A549 (cell line): ENCODE results near the gene XRCC3. TPM values are rescaled to one million over a fixed set of nuclear protein-coding genes. Genes with fewer than 3 reads are reported as not detected.

Experiments
- ATAC-seq, 2 experiments: fragments of 200-7000 bp in 1 of 2; fragments of >200 bp in 1 of 2; cut with Nextera tagmentation in 1 of 2; cut with Tn5 transposase in 1 of 2; 3 replicates each; pipeline versions ENCODE4 v1.8.0 to v1.9.1; 2018 to 2020; ENCODE audit warnings: mild to moderate bottlenecking in 1 of 2, moderate library complexity in 1 of 2
- CTCF ChIA-PET: fragments of 300-600 bp; sonication (Branson Sonifier 250); formaldehyde crosslinking; extraction: SDS; loops from one replicate; lab custom pipeline; 2021; ENCODE audit warnings: antibody characterized with exemption, inconsistent platforms; lab: Yijun Ruan, JAX
- POLR2A ChIA-PET: fragments of 350-600 bp; formaldehyde crosslinking; extraction: SDS; loops from one replicate; lab custom pipeline; 2021; ENCODE audit warnings: antibody characterized with exemption, inconsistent platforms; lab: Yijun Ruan, JAX
- DNase-seq, 2 experiments: peaks; one replicate each; pipeline versions ENCODE4 v3.0.0 to v3.0.0-alpha.2; 2011 to 2016; ENCODE audit warnings: low read depth in 1 of 2, low spot score in 1 of 2
- FAIRE-seq: peaks from 2 replicates; lab custom pipeline; 2011; peaks lifted over from hg19 to GRCh38; lab: Jason Lieb, UNC
- H3K27ac ChIP-seq, 2 experiments: fragments of >200 bp; sonication (Bioruptor Twin); formaldehyde crosslinking; 3 replicates each; pipeline ENCODE4 v1.5.1; 2016 to 2017
- H3K4me1 ChIP-seq: fragments of >200 bp; sonication (Bioruptor Twin); formaldehyde crosslinking; 3 replicates; pipeline ENCODE4 v1.6.1; 2016
- H3K4me2 ChIP-seq: fragments of >200 bp; sonication (Bioruptor Twin); formaldehyde crosslinking; 3 replicates; pipeline ENCODE4 v1.6.1; 2016
- H3K4me3 ChIP-seq: fragments of >200 bp; sonication (Bioruptor Twin); formaldehyde crosslinking; 3 replicates; pipeline ENCODE4 v1.5.1; 2016
- H3K9me3 ChIP-seq: fragments of >200 bp; sonication (Bioruptor Twin); formaldehyde crosslinking; 3 replicates; pipeline ENCODE4 v1.6.1; 2016
- BHLHE40 ChIP-seq: IDR thresholded peaks from 2 replicates; pipeline ENCODE4 v1.6.1; 2012; ENCODE audit warnings: low read depth, low read length, inconsistent platforms
- CHD4 ChIP-seq: fragments of 200-600 bp; sonication (generic); IDR thresholded peaks from 2 replicates; pipeline ENCODE4 v1.6.1; 2016; ENCODE audit warnings: antibody characterized with exemption, mild to moderate bottlenecking, borderline replicate concordance
- EHMT2 ChIP-seq: fragments of 200-600 bp; sonication (generic); IDR thresholded peaks from 2 replicates; pipeline ENCODE4 v1.6.1; 2016; ENCODE audit warnings: antibody characterized with exemption, low read depth, mild to moderate bottlenecking, moderate library complexity
- ELK1 ChIP-seq: fragments of 150-350 bp; IDR thresholded peaks from 2 replicates; pipeline ENCODE4 v1.6.1; 2014; ENCODE audit warnings: low read depth, mild to moderate bottlenecking, low read length
- EP300 ChIP-seq, 2 experiments: fragments of >200 bp; sonication (Bioruptor Twin); formaldehyde crosslinking; IDR thresholded peaks; 2 replicates in 1 of 2; 3 replicates in 1 of 2; pipeline ENCODE4 v1.6.1; 2016 to 2017
- ESRRA ChIP-seq: fragments of 150-350 bp; IDR thresholded peaks from 2 replicates; pipeline ENCODE4 v1.6.1; 2014; ENCODE audit warnings: mild to moderate bottlenecking, low read length, borderline replicate concordance
- FOSB ChIP-seq: fragments of 250-450 bp; sonication (Bioruptor Pico); IDR thresholded peaks from 2 replicates; pipeline ENCODE4 v1.5.0; 2020; ENCODE audit warnings: mild to moderate bottlenecking, moderate library complexity
- GATA3 ChIP-seq: IDR thresholded peaks from 2 replicates; pipeline ENCODE4 v1.6.1; 2012; ENCODE audit warnings: borderline replicate concordance
- HEYL ChIP-seq: fragments of 250-450 bp; sonication (Bioruptor Pico); IDR thresholded peaks from 2 replicates; pipeline ENCODE4 v1.8.0; 2021; ENCODE audit warnings: mild to moderate bottlenecking, moderate library complexity
- HMGXB4 ChIP-seq: fragments of 250-450 bp; sonication (Bioruptor Pico); IDR thresholded peaks from 2 replicates; pipeline ENCODE4 v1.5.0; 2021; ENCODE audit warnings: mild to moderate bottlenecking, moderate library complexity, borderline replicate concordance
- HOXA7 ChIP-seq: fragments of 250-450 bp; sonication (Bioruptor Pico); IDR thresholded peaks from 2 replicates; pipeline ENCODE4 v1.5.0; 2020; ENCODE audit warnings: mild to moderate bottlenecking, moderate library complexity
- HOXB13 ChIP-seq: fragments of 250-450 bp; sonication (Bioruptor Pico); IDR thresholded peaks from 2 replicates; pipeline ENCODE4 v1.5.0; 2020; ENCODE audit warnings: low read depth, mild to moderate bottlenecking, moderate library complexity
- JUN ChIP-seq, 2 experiments: fragments of >200 bp; sonication (Bioruptor Twin); formaldehyde crosslinking; IDR thresholded peaks; 2 replicates in 1 of 2; 3 replicates in 1 of 2; pipeline ENCODE4 v1.6.1; 2016 to 2017
- KDM1A ChIP-seq: fragments of 200-600 bp; sonication (generic); IDR thresholded peaks from 2 replicates; pipeline ENCODE4 v1.6.1; 2016; ENCODE audit warnings: low read depth, mild to moderate bottlenecking
- MAX ChIP-seq: IDR thresholded peaks from 2 replicates; pipeline ENCODE4 v1.6.1; 2012
- MAZ ChIP-seq: fragments of 150-350 bp; IDR thresholded peaks from 2 replicates; pipeline ENCODE4 v1.6.1; 2014; ENCODE audit warnings: antibody characterized with exemption, low read depth, low read length, borderline replicate concordance
- POLR2A ChIP-seq: IDR thresholded peaks from 2 replicates; pipeline ENCODE4 v1.6.1; 2012; ENCODE audit warnings: mild to moderate bottlenecking, low read length
- POLR2AphosphoS2 ChIP-seq: conservative IDR thresholded peaks from 2 replicates; pipeline ENCODE4 v1.6.1; 2012; ENCODE audit warnings: low read length, improper control_type of control experiment, inconsistent platforms
- RARB ChIP-seq: fragments of 250-450 bp; sonication (Bioruptor Pico); IDR thresholded peaks from 2 replicates; pipeline ENCODE4 v1.8.0; 2021; ENCODE audit warnings: mild to moderate bottlenecking, moderate library complexity
- RCOR1 ChIP-seq: fragments of 150-350 bp; IDR thresholded peaks from 2 replicates; pipeline ENCODE4 v1.6.1; 2014; ENCODE audit warnings: antibody characterized with exemption, low read length, low read depth
- TFCP2L1 ChIP-seq: fragments of 250-450 bp; sonication (Bioruptor Pico); IDR thresholded peaks from 2 replicates; pipeline ENCODE4 v1.5.0; 2021; ENCODE audit warnings: mild to moderate bottlenecking
- ZSCAN20 ChIP-seq: fragments of 250-450 bp; sonication (Bioruptor Pico); IDR thresholded peaks from 2 replicates; pipeline ENCODE4 v1.8.0; 2022; ENCODE audit warnings: mild to moderate bottlenecking, moderate library complexity
- whole genome bisulfite sequencing: methylation state at CpG from one replicate; pipeline ENCODE4 v1.1.6; 2017; ENCODE audit errors: missing lambda C conversion rate; 5-methylcytosine and 5-hydroxymethylcytosine counted together
- polyA plus RNA-seq, 4 experiments: library from polyadenylated mRNA; depleted of rRNA in 3 of 4; stranded (reverse); fragments of >200 nt; fragmentation: RNase III in 1 of 4; extraction: RNeasy Plus Mini Kit Qiagen cat#74134 plus additional on column Dnase treatment in 1 of 4; gene quantifications; 2 replicates in 3 of 4; 3 replicates in 1 of 4; pipeline ENCODE4 v1.2.3, GENCODE V29; 2011 to 2017

XRCC3 gene
- polyA plus RNA-seq, 2 of the 4 experiments (the other 2 are of a cell fraction): 23.0 to 28.1 TPM

GRCh38 chr14:103702497-103703432 is 12.5 kb downstream of the XRCC3 start:
- no peak overlapping the region for H3K27ac ChIP-seq
- POLR2A ChIA-PET: no interaction called here
- no peak for TF ChIP-seq POLR2AphosphoS2
- TF ChIP-seq BHLHE40: no peak
- no peak for TF ChIP-seq ZSCAN20
- TF ChIP-seq MAZ: no peak
- no peak for TF ChIP-seq EHMT2
- TF ChIP-seq RARB: no peak
- no peak for TF ChIP-seq POLR2A
- no peak for TF ChIP-seq HOXB13
- TF ChIP-seq ESRRA: no peak
- TF ChIP-seq RCOR1: no peak
- TF ChIP-seq MAX: no peak
- TF ChIP-seq JUN (IDR thresholded peaks at IDR 0.05): no peak
- no peak for TF ChIP-seq HOXA7 (CRISPR knock-in tag)
- no peak overlapping the region for H3K4me2 ChIP-seq
- FAIRE-seq (no peak), ATAC-seq (no peak), DNase-seq (no peak)
- no peaks in the 10 kb centered on the region for H3K4me1 ChIP-seq
- 95% methylated on average over 25 of the region's 29 CpGs for WGBS
- no peak overlapping the region for H3K4me3 ChIP-seq
- no peaks in the 10 kb centered on the region for H3K9me3 ChIP-seq
- CTCF ChIA-PET: interaction anchor here (0.5 to 1.3 kb wide), 6 partner anchors 8 to 131 kb away, joined by 3 to 4 read pairs (median 3); no protein-coding TSS in a partner anchor

- DNase-seq: no peak
- CTCF ChIA-PET: interaction anchor here (0.5 to 1.1 kb wide), 4 partner anchors 19 to 130 kb away, joined by 3 read pairs; no protein-coding TSS in a partner anchor
- H3K4me1 ChIP-seq: no peaks in the 10 kb centered on the region
- H3K4me2 ChIP-seq: no peak overlapping the region
- H3K27ac ChIP-seq: no peak overlapping the region
- no peak for TF ChIP-seq FOSB (CRISPR knock-in tag)
- no peak for TF ChIP-seq GATA3
- TF ChIP-seq ELK1: no peak
- no peak for TF ChIP-seq HMGXB4 (CRISPR knock-in tag)
- no peak for TF ChIP-seq RCOR1
- TF ChIP-seq CHD4: no peak
- TF ChIP-seq KDM1A: no peak
- no peak for TF ChIP-seq HOXB13
- no peak for TF ChIP-seq TFCP2L1 (CRISPR knock-in tag)
- no peak for TF ChIP-seq EP300 (IDR thresholded peaks at IDR 0.05)
- no peak for TF ChIP-seq HEYL (CRISPR knock-in tag)
- no peak for TF ChIP-seq ZSCAN20
- no peak overlapping the region for H3K4me3 ChIP-seq
- ATAC-seq: no peak
- H3K9me3 ChIP-seq: no peaks in the 10 kb centered on the region
- no peak for FAIRE-seq
- 100% methylated on average over 2 of the region's 5 CpGs for WGBS
- POLR2A ChIA-PET: no interaction called here
These were observed 13.2 kb downstream of the XRCC3 start for GRCh38 chr14:103702095-103702494.
